Sigmoid colon (tissue), 7 donors: Measurements from ENCODE around the gene DDX55. TPM values are rescaled to one million over a fixed set of nuclear protein-coding genes. Genes with fewer than 3 reads are reported as not detected.
"Not testable (repeated sequence)": the region's sequence is repeated elsewhere in the genome, so short reads cannot be mapped to it uniquely, and the experiment has no call there.

Experiments used
- DNase-seq: peaks from one replicate; pipeline ENCODE4 v3.0.0-alpha.2; 2019
- H3K27ac ChIP-seq, 4 donors: fragments of 200-600 bp; sonication (generic); one replicate each; pipeline ENCODE4 v1.5.1; 2016 to 2019; ENCODE audit warnings: mild to moderate bottlenecking in 1 of 4
- H3K27me3 ChIP-seq, 3 donors: fragments of 200-600 bp; sonication (generic); one replicate each; pipeline ENCODE4 v1.5.1; 2019; ENCODE audit warnings: mild to moderate bottlenecking in 1 of 3
- H3K36me3 ChIP-seq, 4 donors: fragments of 200-600 bp; sonication (generic); one replicate each; pipeline ENCODE4 v1.5.1; 2016 to 2019
- H3K4me1 ChIP-seq, 4 donors: fragments of 200-600 bp; sonication (generic); one replicate each; pipeline ENCODE4 v1.5.1; 2017 to 2019
- H3K4me3 ChIP-seq, 4 donors: fragments of 200-600 bp; sonication (generic); one replicate each; pipeline ENCODE4 v1.5.1; 2017 to 2019; ENCODE audit warnings: mild to moderate bottlenecking in 2 of 4, moderate library complexity in 1 of 4
- H3K9me3 ChIP-seq, 4 donors: fragments of 200-600 bp in 3 of 4; sonication (generic) in 3 of 4; one replicate each; pipeline versions ENCODE4 v1.5.1 to v1.6.1; 2013 to 2019
- CTCF ChIP-seq, 4 experiments: fragments of 450-650 bp in 3 of 4; fragments of 200-600 bp in 1 of 4; IDR thresholded peaks; one replicate each; pipeline ENCODE4 v1.5.1; 2016 to 2019; ENCODE audit warnings: antibody characterized with exemption in 4 of 4, mild to moderate bottlenecking in 3 of 4, moderate library complexity in 2 of 4
- EP300 ChIP-seq, 4 donors: sonication (generic); formaldehyde crosslinking; IDR thresholded peaks; one replicate each; pipeline ENCODE4 v1.6.1; 2017; ENCODE audit warnings: antibody characterized with exemption in 4 of 4
- POLR2A ChIP-seq, 2 donors: fragments of 450-650 bp; IDR thresholded peaks; one replicate each; pipeline ENCODE4 v1.6.1; 2016; ENCODE audit warnings: antibody characterized with exemption in 2 of 2, mild to moderate bottlenecking in 2 of 2, moderate library complexity in 2 of 2
- POLR2AphosphoS5 ChIP-seq, 4 donors: sonication (generic); formaldehyde crosslinking; IDR thresholded peaks; one replicate each; pipeline ENCODE4 v1.6.1; 2017; ENCODE audit warnings: antibody characterized with exemption in 4 of 4
- WGBS, 2 donors: extraction: QIAGEN DNeasy Blood & Tissue Kit; methylation state at CpG; one replicate each; pipeline ENCODE4 v1.1.7; 2013; 5-methylcytosine and 5-hydroxymethylcytosine counted together
- intact Hi-C: fragments of 100-400 bp; cut with DNase I; formaldehyde crosslinking; loops from one replicate; pipeline ENCODE4 v1.15.1; 2023
- polyA plus RNA-seq, 3 donors: library from polyadenylated mRNA; stranded (reverse); fragments of 200-250 nt; gene quantifications; one replicate each; pipeline ENCODE4 v1.2.3, GENCODE V29; 2013
- total RNA-seq, 4 donors: library from RNA; depleted of rRNA; stranded (reverse); fragments of >200 nt; gene quantifications; one replicate each; pipeline ENCODE4 v1.1.0, GENCODE V29; 2016
- donor health status: healthy with polysubstance abuse.
- donor health status: Bipolar disorder and iron deficiency.
- donor health status: healthy.

The DDX55 gene, protein sequence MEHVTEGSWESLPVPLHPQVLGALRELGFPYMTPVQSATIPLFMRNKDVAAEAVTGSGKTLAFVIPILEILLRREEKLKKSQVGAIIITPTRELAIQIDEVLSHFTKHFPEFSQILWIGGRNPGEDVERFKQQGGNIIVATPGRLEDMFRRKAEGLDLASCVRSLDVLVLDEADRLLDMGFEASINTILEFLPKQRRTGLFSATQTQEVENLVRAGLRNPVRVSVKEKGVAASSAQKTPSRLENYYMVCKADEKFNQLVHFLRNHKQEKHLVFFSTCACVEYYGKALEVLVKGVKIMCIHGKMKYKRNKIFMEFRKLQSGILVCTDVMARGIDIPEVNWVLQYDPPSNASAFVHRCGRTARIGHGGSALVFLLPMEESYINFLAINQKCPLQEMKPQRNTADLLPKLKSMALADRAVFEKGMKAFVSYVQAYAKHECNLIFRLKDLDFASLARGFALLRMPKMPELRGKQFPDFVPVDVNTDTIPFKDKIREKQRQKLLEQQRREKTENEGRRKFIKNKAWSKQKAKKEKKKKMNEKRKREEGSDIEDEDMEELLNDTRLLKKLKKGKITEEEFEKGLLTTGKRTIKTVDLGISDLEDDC
- total RNA-seq (10 to 100 TPM; 13.6 to 33.0 (median 18.2) TPM), polyA plus RNA-seq (10 to 100 TPM in 1 of 3 donors, 1 to 10 TPM in 2; 5.4 to 13.4 (median 6.7) TPM)

DNA sequence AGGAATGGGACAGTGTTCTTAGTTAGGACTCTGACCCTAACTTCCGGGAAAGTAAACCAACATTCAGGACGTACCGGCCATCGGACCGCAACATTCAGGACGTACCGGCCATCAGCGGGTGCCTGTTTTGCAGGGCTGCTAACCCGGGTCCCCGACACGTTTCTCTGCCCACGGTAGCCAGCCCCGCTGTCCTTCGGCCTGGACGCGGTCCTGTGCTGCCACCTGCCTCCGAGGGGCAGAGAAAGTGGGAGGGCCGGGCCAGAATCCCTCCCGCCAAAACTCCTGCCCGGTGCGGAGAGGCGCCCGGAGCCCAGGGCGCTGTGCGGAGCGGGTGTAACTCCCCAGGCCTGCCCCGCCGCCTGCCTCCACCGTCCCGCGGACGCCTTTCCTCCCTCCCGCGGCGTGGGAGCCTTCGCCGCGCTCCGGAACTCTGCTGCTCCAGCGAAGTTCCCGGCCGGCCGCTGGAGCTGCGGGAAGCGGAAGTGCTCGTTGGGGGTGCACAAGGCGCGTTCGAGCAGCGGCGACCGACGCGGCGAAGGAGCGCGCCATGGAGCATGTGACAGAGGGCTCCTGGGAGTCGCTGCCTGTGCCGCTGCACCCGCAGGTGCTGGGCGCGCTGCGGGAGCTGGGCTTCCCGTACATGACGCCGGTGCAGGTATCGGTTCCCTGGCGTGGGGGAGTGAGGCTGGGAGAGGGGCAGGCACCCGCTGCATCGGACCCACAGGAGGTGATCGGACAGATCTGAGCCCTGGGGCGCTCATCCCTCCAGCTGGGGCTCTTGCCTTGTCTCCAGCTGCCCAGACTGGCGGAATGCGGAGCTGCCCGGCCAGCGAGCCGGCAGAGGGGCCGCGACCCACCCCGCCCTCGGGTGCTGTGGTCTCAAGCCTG lies at the start of gene DDX55:
Gene DDX55, plus strand, starts transcription at position 498 of the 888 bp plus-strand sequence. Its CDS starts 50 bp downstream, at position 548.
- peaks cover 0 to 25% (median 20%) of the 10 kb centered on the region in 4 donors for H3K4me1 ChIP-seq

DNA sequence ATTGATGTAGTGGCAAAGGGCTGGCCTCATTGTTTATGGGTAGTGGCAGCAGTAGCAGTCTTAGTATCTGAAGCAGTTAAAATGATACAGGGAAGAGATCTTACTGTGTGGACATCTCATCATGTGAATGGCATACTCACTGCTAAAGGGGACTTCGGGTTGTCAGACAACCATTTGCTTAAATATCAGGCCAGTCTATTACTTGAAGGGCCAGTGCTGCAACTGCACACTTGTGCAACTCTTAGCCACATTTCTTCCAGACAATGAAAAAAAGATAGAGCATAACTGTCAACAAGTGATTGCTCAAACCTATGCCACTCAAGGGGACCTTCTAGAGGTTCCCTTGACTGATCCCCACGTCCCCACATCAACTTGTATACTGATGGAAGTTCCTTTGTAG lies 47.8 kb upstream of the DDX55 start:
- DNase-seq, H3K27me3 ChIP-seq, H3K36me3 ChIP-seq, H3K4me3 ChIP-seq, H3K9me3 ChIP-seq, H3K4me1 ChIP-seq, H3K27ac ChIP-seq, intact Hi-C loops: not testable (repeated sequence)
- WGBS, 2 donors, result 58 to 75% methylated on average over 2 of the region's 2 CpGs

More for the DNA sequence above, at the start of gene DDX55:
- Histone ChIP-seq H3K4me3 (peak within 1 kb of the TSS; percentile 72 to 99 (median 84)), H3K27me3 (no peaks in the 10 kb centered on the region), H3K27ac (peak within 1 kb of the TSS; percentile 84 to 90 (median 85)), H3K36me3 (peaks cover 5 to 34% (median 12%) of the 10 kb centered on the region in 4 donors), H3K9me3 (no peaks in the 10 kb centered on the region)
- TF ChIP-seq CTCF (IDR thresholded peaks at IDR 0.05) (peak in 3 of 4 experiments; percentile 13 to 51 (median 25)), POLR2AphosphoS5 (IDR thresholded peaks at IDR 0.05) (peak; percentile 69 to 91 (median 84)), EP300 (IDR thresholded peaks at IDR 0.05) (peak in 1 of 4 donors; percentile 46), POLR2A (IDR thresholded peaks at IDR 0.05) (peak; percentile 33 to 51)
- intact Hi-C loops, result loop anchor here (10.0 kb wide), 1 partner anchor 1077 kb away; the partner anchor contains the start of genes KNTC1 and RSRC2
- 0% methylated on average over 81 of the region's 81 CpGs for WGBS, 2 donors
- peak; percentile 89 for DNase-seq

DNA sequence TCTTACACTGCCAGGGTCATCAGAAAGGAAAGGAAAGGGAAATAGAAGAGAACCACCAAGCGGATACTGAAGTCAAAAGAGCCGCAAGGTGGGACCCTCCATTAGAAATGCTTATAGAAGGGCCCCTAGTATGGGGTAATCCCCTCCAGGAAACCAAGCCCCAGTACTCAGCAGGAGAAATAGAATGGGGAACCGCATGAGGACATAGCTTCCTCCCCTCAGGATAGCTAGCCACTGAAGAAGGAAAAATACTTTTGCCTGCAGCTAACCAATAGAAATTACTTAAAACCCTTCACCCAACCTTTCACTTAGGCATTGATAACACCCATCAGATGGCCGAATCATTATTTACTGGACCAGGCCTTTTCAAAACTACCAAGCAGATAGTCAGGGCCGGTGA lies 47.1 kb upstream of the DDX55 start:
- H3K4me3 ChIP-seq, H3K36me3 ChIP-seq, intact Hi-C loops, H3K27me3 ChIP-seq, H3K9me3 ChIP-seq, DNase-seq, H3K4me1 ChIP-seq, H3K27ac ChIP-seq: not testable (repeated sequence)
- 94 to 95% methylated on average over 5 of the region's 5 CpGs for WGBS, 2 donors

- WGBS, 2 donors, result 95 to 96% methylated on average over 14 of the region's 14 CpGs
- H3K36me3 ChIP-seq, H3K9me3 ChIP-seq, H3K27ac ChIP-seq, intact Hi-C loops, H3K4me1 ChIP-seq, H3K27me3 ChIP-seq, DNase-seq, H3K4me3 ChIP-seq: not testable (repeated sequence)
Measured at GRCh38 chr12:123558487-123558886, 43.4 kb upstream of the DDX55 start.

GRCh38 chr12:123559468-123559867 lies 42.4 kb upstream of the DDX55 start:
- TF ChIP-seq POLR2AphosphoS5 (IDR thresholded peaks at IDR 0.05) (no peak), EP300 (IDR thresholded peaks at IDR 0.05) (no peak), CTCF (IDR thresholded peaks at IDR 0.05) (no peak), POLR2A (IDR thresholded peaks at IDR 0.05) (no peak)
- 67 to 73% methylated on average over 3 of the region's 3 CpGs for WGBS, 2 donors
- no peak overlapping the region for H3K4me3 ChIP-seq
- no peaks in the 10 kb centered on the region for H3K36me3 ChIP-seq
- intact Hi-C loops, result no loop called here
- H3K27ac ChIP-seq, result no peak overlapping the region
- H3K9me3 ChIP-seq, result no peaks in the 10 kb centered on the region
- no peak for DNase-seq
- no peaks in the 10 kb centered on the region for H3K4me1 ChIP-seq
- no peaks in the 10 kb centered on the region for H3K27me3 ChIP-seq
